Osteoblast (primary cell): ENCODE measurements around the gene GAK. TPM values are rescaled to one million over a fixed set of nuclear protein-coding genes. Genes with fewer than 3 reads are reported as not detected.

Experiments
- DNase-seq: peaks from one replicate; pipeline ENCODE4 v3.0.0; 2011; ENCODE audit warnings: low spot score, mixed read lengths; ENCODE audit not compliant: insufficient read length; ENCODE audit errors: missing footprints
- H2AFZ ChIP-seq: 2 replicates; pipeline ENCODE4 v1.6.0; 2011; ENCODE audit warnings: mild to moderate bottlenecking, low read length
- H3K27ac ChIP-seq: 2 replicates; pipeline ENCODE4 v1.5.1; 2011; ENCODE audit warnings: mild to moderate bottlenecking, low read depth, low read length, moderate library complexity
- H3K27me3 ChIP-seq: 2 replicates; pipeline ENCODE4 v1.6.0; 2012; ENCODE audit warnings: mild to moderate bottlenecking, control low read depth, inconsistent platforms, low read length, moderate library complexity; ENCODE audit not compliant: insufficient read depth
- H3K36me3 ChIP-seq: 2 replicates; pipeline ENCODE4 v1.5.1; 2011; ENCODE audit warnings: mild to moderate bottlenecking, low read length, control low read depth, moderate library complexity; ENCODE audit not compliant: insufficient read depth
- H3K4me1 ChIP-seq: 2 replicates; pipeline ENCODE4 v1.5.1; 2011; ENCODE audit warnings: mild to moderate bottlenecking, low read length, control low read depth, moderate library complexity; ENCODE audit not compliant: insufficient read depth
- H3K4me2 ChIP-seq: 2 replicates; pipeline ENCODE4 v1.6.0; 2011; ENCODE audit warnings: mild to moderate bottlenecking, low read length; ENCODE audit not compliant: insufficient read depth
- H3K4me3 ChIP-seq: fragments of 200-600 bp; sonication (generic); 3 replicates; pipeline ENCODE4 v1.5.1; 2012; ENCODE audit warnings: mild to moderate bottlenecking, low read length, inconsistent platforms; ENCODE audit not compliant: insufficient read depth
- H3K79me2 ChIP-seq: 2 replicates; pipeline ENCODE4 v1.6.0; 2012; ENCODE audit warnings: mild to moderate bottlenecking, low read length, control low read depth, inconsistent platforms; ENCODE audit not compliant: insufficient read depth
- H3K9me3 ChIP-seq: 2 replicates; pipeline ENCODE4 v1.5.1; 2011; ENCODE audit warnings: low read depth, low read length, control low read depth
- H4K20me1 ChIP-seq: 2 replicates; pipeline ENCODE4 v1.6.0; 2012; ENCODE audit warnings: mild to moderate bottlenecking, low read length, control low read depth; ENCODE audit not compliant: insufficient read depth
- total RNA-seq: library from RNA; depleted of rRNA; stranded (reverse); fragments of >200 nt; gene quantifications from 2 replicates; pipeline ENCODE4 v1.2.3, GENCODE V29; 2012
- TF ChIP-seq, protein P1 (sequence below): IDR thresholded peaks from 2 replicates; pipeline ENCODE4 v1.5.1; 2011; ENCODE audit warnings: mild to moderate bottlenecking, low read depth, low read length, moderate library complexity; ENCODE audit errors: extremely low read depth

GAK gene
- total RNA-seq, 1 donor: 48.9 TPM

DNA sequence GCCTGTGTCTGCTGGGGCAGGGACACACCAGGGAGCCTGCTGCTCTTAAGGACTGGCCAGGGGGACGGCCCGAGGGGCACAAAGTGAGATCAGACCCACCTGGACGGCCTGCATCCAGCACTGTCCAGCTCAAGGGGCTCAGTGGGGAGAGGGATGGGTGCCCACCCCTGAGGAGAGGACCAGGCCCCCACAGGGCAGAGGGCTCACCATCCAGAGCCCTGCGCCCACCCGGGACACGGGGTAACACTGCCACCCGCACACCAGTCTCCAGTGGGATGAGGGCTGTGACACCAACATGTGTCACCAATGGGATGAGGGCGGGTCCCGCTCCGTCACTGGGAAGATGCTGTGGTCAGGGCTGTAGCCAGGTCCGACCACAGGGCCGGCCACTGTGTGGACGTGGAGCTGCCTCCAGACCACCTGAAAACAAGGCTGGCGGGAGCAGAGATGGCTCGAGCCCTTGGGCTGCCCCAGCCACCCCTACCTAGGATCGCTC lies 28.1 kb upstream of the GAK start:
- Histone ChIP-seq H3K79me2 (no peaks in the 10 kb centered on the region), H3K9me3 (no peaks in the 10 kb centered on the region), H4K20me1 (no peaks in the 10 kb centered on the region), H3K36me3 (peaks cover 12% of the 10 kb centered on the region), H3K4me3 (no peak overlapping the region), H2AFZ (no peak overlapping the region), H3K4me2 (no peak overlapping the region), H3K4me1 (no peaks in the 10 kb centered on the region), H3K27me3 (no peaks in the 10 kb centered on the region), H3K27ac (no peak overlapping the region)
- DNase-seq: peak; percentile 81
- TF ChIP-seq, protein P1, sequence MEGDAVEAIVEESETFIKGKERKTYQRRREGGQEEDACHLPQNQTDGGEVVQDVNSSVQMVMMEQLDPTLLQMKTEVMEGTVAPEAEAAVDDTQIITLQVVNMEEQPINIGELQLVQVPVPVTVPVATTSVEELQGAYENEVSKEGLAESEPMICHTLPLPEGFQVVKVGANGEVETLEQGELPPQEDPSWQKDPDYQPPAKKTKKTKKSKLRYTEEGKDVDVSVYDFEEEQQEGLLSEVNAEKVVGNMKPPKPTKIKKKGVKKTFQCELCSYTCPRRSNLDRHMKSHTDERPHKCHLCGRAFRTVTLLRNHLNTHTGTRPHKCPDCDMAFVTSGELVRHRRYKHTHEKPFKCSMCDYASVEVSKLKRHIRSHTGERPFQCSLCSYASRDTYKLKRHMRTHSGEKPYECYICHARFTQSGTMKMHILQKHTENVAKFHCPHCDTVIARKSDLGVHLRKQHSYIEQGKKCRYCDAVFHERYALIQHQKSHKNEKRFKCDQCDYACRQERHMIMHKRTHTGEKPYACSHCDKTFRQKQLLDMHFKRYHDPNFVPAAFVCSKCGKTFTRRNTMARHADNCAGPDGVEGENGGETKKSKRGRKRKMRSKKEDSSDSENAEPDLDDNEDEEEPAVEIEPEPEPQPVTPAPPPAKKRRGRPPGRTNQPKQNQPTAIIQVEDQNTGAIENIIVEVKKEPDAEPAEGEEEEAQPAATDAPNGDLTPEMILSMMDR: no peak

DNA sequence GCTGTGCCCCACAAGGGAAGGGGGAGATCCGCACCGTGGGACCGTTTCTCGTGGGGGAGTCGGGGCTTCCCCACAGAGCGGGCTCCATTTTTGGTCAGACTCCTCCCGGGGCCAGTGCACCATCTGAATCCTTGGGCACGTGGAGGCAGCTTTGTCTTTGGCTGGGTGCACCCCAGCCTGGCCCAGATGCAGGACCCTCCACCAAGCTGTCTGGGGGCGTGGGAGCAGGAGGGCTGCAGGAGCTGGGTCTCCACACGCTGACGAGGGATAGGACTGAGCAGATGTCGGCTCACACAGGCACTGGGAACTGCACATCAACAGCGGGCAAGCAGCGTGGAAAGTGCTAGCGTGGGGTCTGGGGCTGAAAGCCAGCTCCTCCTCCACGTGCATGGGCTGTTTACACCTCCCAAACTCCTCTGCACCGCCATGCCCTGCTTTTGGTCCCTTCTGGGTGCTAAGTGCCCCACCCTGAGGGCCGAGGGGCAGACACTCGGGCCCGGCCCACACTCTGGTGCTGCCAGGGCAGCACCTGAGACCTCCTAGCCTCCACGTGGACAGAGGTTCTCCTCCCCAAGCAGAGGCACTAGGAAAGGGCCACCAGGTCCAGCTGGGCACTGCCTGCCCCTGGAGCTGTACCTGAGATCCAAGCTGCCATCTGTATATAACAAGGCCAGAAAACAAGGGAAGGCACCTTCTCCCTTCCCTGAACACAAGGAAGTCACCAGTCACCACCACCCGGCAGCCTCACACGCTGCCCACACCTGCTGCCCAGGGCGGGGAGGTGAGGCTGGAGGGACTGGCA lies 27.4 kb upstream of the GAK start:
- Histone ChIP-seq H3K4me3 (no peak overlapping the region), H3K79me2 (no peaks in the 10 kb centered on the region), H3K4me2 (no peak overlapping the region), H3K27ac (no peak overlapping the region), H3K9me3 (no peaks in the 10 kb centered on the region), H3K27me3 (no peaks in the 10 kb centered on the region), H4K20me1 (no peaks in the 10 kb centered on the region), H3K4me1 (no peaks in the 10 kb centered on the region), H2AFZ (no peak overlapping the region), H3K36me3 (peaks cover 12% of the 10 kb centered on the region)
- TF ChIP-seq, protein P1: no peak
- peak; percentile 88 for DNase-seq

DNA sequence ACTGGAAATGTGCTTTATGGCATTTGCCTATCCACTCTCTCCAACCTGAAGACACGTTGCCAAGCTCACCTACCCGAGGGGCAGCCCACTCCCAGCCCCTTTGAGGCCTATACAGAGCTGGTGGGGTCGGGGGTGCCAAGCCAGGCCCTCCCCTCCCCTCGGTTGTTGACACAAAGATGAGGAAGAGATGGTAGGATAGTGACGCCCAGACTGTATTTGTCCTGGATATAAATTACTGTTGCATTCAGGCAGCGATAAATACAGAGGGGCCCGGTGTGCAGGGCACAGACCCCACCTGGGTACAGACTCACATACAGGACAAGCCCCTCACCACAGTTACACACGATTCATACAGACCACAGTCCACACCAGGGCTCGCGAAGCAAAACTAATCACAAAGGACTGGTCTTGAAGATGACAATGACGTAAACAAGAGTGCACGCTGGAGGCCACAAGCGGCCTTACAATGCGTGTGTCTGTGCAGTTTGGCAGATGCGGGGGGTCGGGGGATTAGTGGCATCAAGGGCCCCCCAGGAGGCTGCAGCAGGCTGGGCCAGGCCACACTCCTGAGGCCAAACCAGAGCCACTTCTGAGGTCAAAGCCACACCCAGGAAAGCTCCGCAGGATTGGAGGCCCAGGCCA lies 26.7 kb upstream of the GAK start:
- H3K4me1 ChIP-seq: no peaks in the 10 kb centered on the region
- H3K4me2 ChIP-seq: no peak overlapping the region
- TF ChIP-seq, protein P1: no peak
- DNase-seq: peak; percentile 84
- peaks cover 8% of the 10 kb centered on the region for H3K36me3 ChIP-seq
- no peak overlapping the region for H3K27ac ChIP-seq
- H4K20me1 ChIP-seq: no peaks in the 10 kb centered on the region
- no peaks in the 10 kb centered on the region for H3K79me2 ChIP-seq
- H3K4me3 ChIP-seq: no peak overlapping the region
- no peak overlapping the region for H2AFZ ChIP-seq
- no peaks in the 10 kb centered on the region for H3K9me3 ChIP-seq
- no peaks in the 10 kb centered on the region for H3K27me3 ChIP-seq

DNA sequence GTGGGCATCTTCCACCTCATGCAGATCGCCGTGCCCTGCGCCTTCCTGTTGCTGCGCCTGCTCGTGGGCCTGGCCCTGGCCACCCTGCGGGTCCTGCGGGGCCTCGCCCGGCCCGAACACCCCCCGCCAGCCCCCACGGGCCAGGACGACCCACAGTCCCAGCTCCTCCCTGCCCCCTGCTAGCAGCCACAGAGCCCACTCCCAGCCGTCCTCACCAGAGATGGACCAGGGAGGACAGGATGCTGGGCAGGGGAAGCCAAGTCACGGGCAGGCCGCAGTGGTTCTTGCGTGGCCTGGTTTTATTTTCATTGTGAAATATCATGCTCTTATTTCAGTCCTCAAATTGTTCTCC lies 26.2 kb upstream of the GAK start:
- TF ChIP-seq, protein P1: no peak
- no peaks in the 10 kb centered on the region for H3K79me2 ChIP-seq
- no peaks in the 10 kb centered on the region for H3K27me3 ChIP-seq
- no peak overlapping the region for H3K27ac ChIP-seq
- H4K20me1 ChIP-seq: no peaks in the 10 kb centered on the region
- no peaks in the 10 kb centered on the region for H3K9me3 ChIP-seq
- no peak overlapping the region for H3K4me3 ChIP-seq
- no peak overlapping the region for H2AFZ ChIP-seq
- DNase-seq: no peak
- peaks cover 8% of the 10 kb centered on the region for H3K36me3 ChIP-seq
- no peaks in the 10 kb centered on the region for H3K4me1 ChIP-seq
- no peak overlapping the region for H3K4me2 ChIP-seq
